Measurements from ENCODE around the gene EXOC3L1. TPM values are rescaled to one million over a fixed set of nuclear protein-coding genes. Genes with fewer than 3 reads are reported as not detected.

EXOC3L1 gene
- total RNA-seq, 2 experiments from 2014 or later: not detected

DNA sequence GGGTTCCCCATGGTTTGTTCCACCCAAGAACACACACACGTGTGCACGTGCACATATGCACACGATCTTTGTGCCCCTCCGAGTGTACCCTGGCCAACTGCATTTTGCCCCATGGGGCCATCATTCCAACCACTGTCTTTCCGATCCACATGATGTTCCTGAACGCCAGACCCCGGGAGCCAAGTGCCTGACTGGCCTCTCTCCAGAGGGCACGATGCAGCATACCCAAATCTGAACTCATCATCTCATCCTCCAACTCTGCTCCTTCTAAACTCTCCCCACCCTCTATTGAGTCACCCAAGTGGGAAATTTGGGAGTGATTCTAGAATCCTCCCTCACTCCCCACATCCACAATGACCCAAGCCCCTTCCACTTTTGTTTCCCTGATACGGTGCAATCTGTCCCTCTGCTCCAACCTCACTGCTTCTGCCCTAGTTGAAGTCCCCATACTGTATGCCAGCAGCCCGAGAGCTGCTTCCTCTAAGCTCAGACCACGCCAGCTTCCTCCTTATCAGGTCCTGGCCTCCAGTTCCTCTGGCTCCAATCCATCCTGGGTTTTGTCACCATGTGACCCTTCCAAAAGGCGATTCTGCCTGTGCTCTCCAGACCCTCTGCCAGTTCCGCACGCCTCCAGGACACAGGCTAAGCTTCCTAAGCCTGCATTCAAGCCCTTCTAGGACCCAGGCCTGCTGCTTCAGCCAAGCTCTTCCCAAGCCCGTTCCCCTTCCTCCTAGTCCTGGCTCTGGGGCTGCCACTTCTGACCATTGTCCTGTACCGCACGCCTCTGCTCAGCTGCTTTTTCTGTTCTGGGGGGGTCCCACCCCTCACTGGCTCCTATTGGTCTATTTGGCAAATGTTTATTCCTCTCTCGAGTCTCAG, 26.9 kb upstream of the EXOC3L1 start:
- Histone ChIP-seq H2AFZ (ENCODE audit: low read length) (no peak overlapping the region), H3K79me2 (ENCODE audit: insufficient read depth, low read depth, low read length) (no peaks in the 10 kb centered on the region), H3K4me3 (ENCODE audit: low read depth, low read length, poor library complexity, severe bottlenecking) (no peak overlapping the region), H3K9me2 (ENCODE audit: insufficient read depth, low read length) (no peaks in the 10 kb centered on the region), H3K4me2 (ENCODE audit: low read length) (no peak overlapping the region), H3K4me1 (ENCODE audit: insufficient read depth, low read length, poor library complexity, severe bottlenecking) (no peaks in the 10 kb centered on the region), H4K20me1 (ENCODE audit: insufficient read depth, low read length) (no peaks in the 10 kb centered on the region), H3K27ac (ENCODE audit: low read depth, low read length, poor library complexity, severe bottlenecking) (no peak overlapping the region), H3K9me3 (ENCODE audit: low read length) (no peaks in the 10 kb centered on the region), H3K36me3 (ENCODE audit: insufficient read depth, low read length) (no peaks in the 10 kb centered on the region)
- no peak for DNase-seq (ENCODE audit: low spot score)
- no TSS peak for BruUV-seq (replicated peaks)
- ChIA-PET POLR2A (interaction anchor here (0.5 to 1.5 kb wide), 3 partner anchors 10 to 81 kb away, joined by 3 to 5 read pairs (median 3); partner anchors contain the start of gene TMEM208), CTCF (ENCODE audit: unreplicated experiment) (no interaction called here)
- no peak for TF ChIP-seq EZH2phosphoT487 (IDR thresholded peaks at IDR 0.05; ENCODE audit: borderline replicate concordance, low read depth, low read length)
- TF ChIP-seq, protein P1, sequence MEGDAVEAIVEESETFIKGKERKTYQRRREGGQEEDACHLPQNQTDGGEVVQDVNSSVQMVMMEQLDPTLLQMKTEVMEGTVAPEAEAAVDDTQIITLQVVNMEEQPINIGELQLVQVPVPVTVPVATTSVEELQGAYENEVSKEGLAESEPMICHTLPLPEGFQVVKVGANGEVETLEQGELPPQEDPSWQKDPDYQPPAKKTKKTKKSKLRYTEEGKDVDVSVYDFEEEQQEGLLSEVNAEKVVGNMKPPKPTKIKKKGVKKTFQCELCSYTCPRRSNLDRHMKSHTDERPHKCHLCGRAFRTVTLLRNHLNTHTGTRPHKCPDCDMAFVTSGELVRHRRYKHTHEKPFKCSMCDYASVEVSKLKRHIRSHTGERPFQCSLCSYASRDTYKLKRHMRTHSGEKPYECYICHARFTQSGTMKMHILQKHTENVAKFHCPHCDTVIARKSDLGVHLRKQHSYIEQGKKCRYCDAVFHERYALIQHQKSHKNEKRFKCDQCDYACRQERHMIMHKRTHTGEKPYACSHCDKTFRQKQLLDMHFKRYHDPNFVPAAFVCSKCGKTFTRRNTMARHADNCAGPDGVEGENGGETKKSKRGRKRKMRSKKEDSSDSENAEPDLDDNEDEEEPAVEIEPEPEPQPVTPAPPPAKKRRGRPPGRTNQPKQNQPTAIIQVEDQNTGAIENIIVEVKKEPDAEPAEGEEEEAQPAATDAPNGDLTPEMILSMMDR (conservative IDR thresholded peaks at IDR 0.05; ENCODE audit: low read length): no peak
- intact Hi-C loops (cut with micrococcal nuclease; ENCODE audit: unreplicated experiment): no loop called here

DNA sequence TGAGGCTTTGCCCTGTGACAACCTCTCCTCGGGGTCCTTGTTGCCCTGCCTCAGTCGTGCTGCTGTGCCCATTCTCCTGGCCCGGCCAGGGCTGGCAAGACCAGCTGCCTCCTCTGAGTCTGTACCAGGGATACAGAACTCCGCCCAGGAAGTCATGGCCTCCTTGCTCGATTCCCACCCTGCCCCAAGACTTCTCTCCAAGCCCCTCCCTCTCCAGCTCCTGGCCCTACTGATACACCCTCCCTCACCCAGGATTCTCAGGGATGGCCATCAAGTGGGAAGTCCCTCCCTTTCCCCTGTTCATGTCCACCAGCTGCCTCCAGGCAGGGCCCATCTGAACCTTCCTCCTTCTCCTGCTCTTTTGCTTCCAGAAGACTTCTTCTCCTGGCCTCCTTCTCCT, 25.8 kb upstream of the EXOC3L1 start:
- no peak overlapping the region for H3K4me3 ChIP-seq (ENCODE audit: low read depth, low read length, poor library complexity, severe bottlenecking)
- no peaks in the 10 kb centered on the region for H3K79me2 ChIP-seq (ENCODE audit: insufficient read depth, low read depth, low read length)
- no peaks in the 10 kb centered on the region for H3K9me3 ChIP-seq (ENCODE audit: low read length)
- no peak overlapping the region for H2AFZ ChIP-seq (ENCODE audit: low read length)
- DNase-seq (ENCODE audit: low spot score): no peak
- no peaks in the 10 kb centered on the region for H3K4me1 ChIP-seq (ENCODE audit: insufficient read depth, low read length, poor library complexity, severe bottlenecking)
- H4K20me1 ChIP-seq (ENCODE audit: insufficient read depth, low read length): no peaks in the 10 kb centered on the region
- ChIA-PET CTCF (ENCODE audit: unreplicated experiment) (no interaction called here), POLR2A (no interaction called here)
- H3K4me2 ChIP-seq (ENCODE audit: low read length): no peak overlapping the region
- no peaks in the 10 kb centered on the region for H3K36me3 ChIP-seq (ENCODE audit: insufficient read depth, low read length)
- no TSS peak for BruUV-seq (replicated peaks)
- no peak overlapping the region for H3K27ac ChIP-seq (ENCODE audit: low read depth, low read length, poor library complexity, severe bottlenecking)
- TF ChIP-seq, protein P1 (conservative IDR thresholded peaks at IDR 0.05; ENCODE audit: low read length): no peak
- TF ChIP-seq EZH2phosphoT487 (IDR thresholded peaks at IDR 0.05; ENCODE audit: borderline replicate concordance, low read depth, low read length): no peak
- intact Hi-C loops (cut with micrococcal nuclease; ENCODE audit: unreplicated experiment): no loop called here
- no peaks in the 10 kb centered on the region for H3K9me2 ChIP-seq (ENCODE audit: insufficient read depth, low read length)

All from OCI-LY7 (cell line).